ENCODE data around the gene ZNF98. TPM values are rescaled to one million over a fixed set of nuclear protein-coding genes. Genes with fewer than 3 reads are reported as not detected.

The ZNF98 gene
- 0.20 and 0.37 TPM in 2 replicates for total RNA-seq

DNA sequence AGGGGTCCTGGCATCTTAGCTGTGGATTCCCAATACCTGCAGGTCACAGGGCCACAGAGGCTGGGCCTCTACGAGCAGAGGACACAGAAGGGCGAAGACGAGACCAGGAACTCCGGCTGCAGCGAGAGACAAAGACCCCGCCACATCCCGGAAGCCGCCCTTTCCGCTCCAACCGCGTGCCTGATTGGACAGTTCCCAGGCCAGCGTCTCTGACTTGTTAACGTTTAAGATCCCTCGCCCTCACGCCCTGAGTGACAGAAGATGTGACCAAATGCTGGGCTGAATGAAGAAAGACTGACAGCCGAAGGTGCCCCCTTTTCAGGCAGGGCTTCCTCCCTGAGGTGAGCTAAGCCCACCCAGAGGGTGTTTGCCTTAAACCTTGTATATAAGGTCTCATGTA lies at the start of gene ZNF98:
Gene ZNF98, minus strand, starts transcription at position 136 of the 400 bp plus-strand sequence. Its CDS starts 122 bp downstream, at position 14.

Small RNA genes lying within 50 kb of the gene (small RNA-seq; reads per million reads assigned to genes)
- gene AC011494.1: not detected

Other genes with a start within 250 kb of the ZNF98 start
- gene ZNF676, start 225.4 kb downstream of the ZNF98 start, total RNA-seq: 0.39 and 0.73 TPM in 2 replicates
- under 0.01 TPM in 1 of 2 replicates, not detected in the other for gene ZNF729, start 135.9 kb downstream of the ZNF98 start, total RNA-seq
- 1.1 and 1.4 TPM in 2 replicates for gene ZNF492, start 212.0 kb upstream of the ZNF98 start, total RNA-seq

All from subcutaneous preadipocyte (primary cell).